Fibroblast of the aortic adventitia (primary cell): Measurements from ENCODE around the gene ATP13A3. TPM values are rescaled to one million over a fixed set of nuclear protein-coding genes. Genes with fewer than 3 reads are reported as not detected.
A peak's percentile ranks its signal among the peaks of the same experiment; 100 is the strongest.

Experiments
- DNase-seq: peaks from one replicate; pipeline ENCODE4 v3.0.0-alpha.2; 2010; ENCODE audit warnings: low read depth
- H3K4me3 ChIP-seq: 2 replicates; pipeline ENCODE4 v1.5.1; 2011; ENCODE audit warnings: low read depth, mild to moderate bottlenecking, control low read depth, low read length, moderate library complexity
- total RNA-seq: library from RNA; depleted of rRNA; stranded (reverse); fragments of >200 nt; gene quantifications from 2 replicates; pipeline ENCODE4 v1.2.3, GENCODE V29; 2012; ENCODE audit warnings: low replicate concordance
- TF ChIP-seq, protein P1 (sequence below): IDR thresholded peaks from 2 replicates; pipeline ENCODE4 v1.5.1; 2011; ENCODE audit warnings: mild to moderate bottlenecking, low read length, control low read depth, inconsistent platforms; ENCODE audit not compliant: insufficient read depth

Gene ATP13A3
- total RNA-seq, 1 donor: 494 TPM

GRCh38 chr3:194365526-194365925, 121.3 kb downstream of the ATP13A3 start:
- no peak overlapping the region for H3K4me3 ChIP-seq
- TF ChIP-seq, protein P1, sequence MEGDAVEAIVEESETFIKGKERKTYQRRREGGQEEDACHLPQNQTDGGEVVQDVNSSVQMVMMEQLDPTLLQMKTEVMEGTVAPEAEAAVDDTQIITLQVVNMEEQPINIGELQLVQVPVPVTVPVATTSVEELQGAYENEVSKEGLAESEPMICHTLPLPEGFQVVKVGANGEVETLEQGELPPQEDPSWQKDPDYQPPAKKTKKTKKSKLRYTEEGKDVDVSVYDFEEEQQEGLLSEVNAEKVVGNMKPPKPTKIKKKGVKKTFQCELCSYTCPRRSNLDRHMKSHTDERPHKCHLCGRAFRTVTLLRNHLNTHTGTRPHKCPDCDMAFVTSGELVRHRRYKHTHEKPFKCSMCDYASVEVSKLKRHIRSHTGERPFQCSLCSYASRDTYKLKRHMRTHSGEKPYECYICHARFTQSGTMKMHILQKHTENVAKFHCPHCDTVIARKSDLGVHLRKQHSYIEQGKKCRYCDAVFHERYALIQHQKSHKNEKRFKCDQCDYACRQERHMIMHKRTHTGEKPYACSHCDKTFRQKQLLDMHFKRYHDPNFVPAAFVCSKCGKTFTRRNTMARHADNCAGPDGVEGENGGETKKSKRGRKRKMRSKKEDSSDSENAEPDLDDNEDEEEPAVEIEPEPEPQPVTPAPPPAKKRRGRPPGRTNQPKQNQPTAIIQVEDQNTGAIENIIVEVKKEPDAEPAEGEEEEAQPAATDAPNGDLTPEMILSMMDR: no peak
- no peak for DNase-seq

- H3K4me3 ChIP-seq: no peak overlapping the region
- TF ChIP-seq, protein P1: no peak
- peak; percentile 57 for DNase-seq
Observed at GRCh38 chr3:194364652-194365434, 122.0 kb downstream of the ATP13A3 start.

- H3K4me3 ChIP-seq: no peak overlapping the region
- DNase-seq: no peak
- TF ChIP-seq, protein P1: no peak
Observed at GRCh38 chr3:194364314-194364651, 122.5 kb downstream of the ATP13A3 start.

GRCh38 chr3:194360568-194360967, 126.2 kb downstream of the ATP13A3 start:
- H3K4me3 ChIP-seq: no peak overlapping the region
- TF ChIP-seq, protein P1: no peak
- no peak for DNase-seq

- TF ChIP-seq, protein P1: no peak
- H3K4me3 ChIP-seq: no peak overlapping the region
- no peak for DNase-seq
Observed at GRCh38 chr3:194357681-194358080, 129.1 kb downstream of the ATP13A3 start.

DNA sequence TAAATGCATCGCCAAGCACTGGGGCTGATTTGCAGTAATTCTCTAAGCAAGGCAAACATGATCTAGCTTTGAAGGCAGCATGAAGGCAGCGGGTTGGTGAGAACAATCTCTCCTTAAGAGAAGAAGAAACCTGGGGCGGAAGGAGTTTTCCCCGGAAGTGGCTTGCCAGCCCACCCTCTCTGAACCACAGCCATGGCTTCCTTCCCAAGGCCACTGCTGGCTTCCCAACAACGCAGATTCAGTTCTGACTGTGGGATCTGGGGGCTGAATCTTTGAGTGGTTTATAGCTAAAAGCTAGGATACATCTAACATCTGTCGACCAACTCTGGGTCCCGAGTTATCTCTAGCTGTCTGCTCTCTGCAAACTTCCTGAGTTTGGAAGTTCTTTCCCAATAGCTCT, 131.4 kb downstream of the ATP13A3 start:
- TF ChIP-seq, protein P1: no peak
- no peak for DNase-seq
- no peak overlapping the region for H3K4me3 ChIP-seq

- TF ChIP-seq, protein P1: no peak
- H3K4me3 ChIP-seq: no peak overlapping the region
Observed at GRCh38 chr3:194354315-194354714, 132.5 kb downstream of the ATP13A3 start.

More at GRCh38 chr3:194354315-194354714, 132.5 kb downstream of the ATP13A3 start:
- no peak for DNase-seq
